ENCODE results near the gene FOSB.
A peak's percentile ranks its signal among the peaks of the same experiment; 100 is the strongest.

Gene FOSB

GRCh38 chr19:45498411-45499195, 30.8 kb downstream of the FOSB start, which contains the start of gene PPM1N:
PPM1N (plus strand) TSS chr19:45498443; CDS start chr19:45498473, 30 bp downstream.
- no peak for TF ChIP-seq RAD21 (IDR thresholded peaks at IDR 0.05; ENCODE audit: low read depth)
- no peak for TF ChIP-seq FOXM1 (IDR thresholded peaks at IDR 0.05; ENCODE audit: borderline replicate concordance, low read depth)
- TF ChIP-seq, protein P1, sequence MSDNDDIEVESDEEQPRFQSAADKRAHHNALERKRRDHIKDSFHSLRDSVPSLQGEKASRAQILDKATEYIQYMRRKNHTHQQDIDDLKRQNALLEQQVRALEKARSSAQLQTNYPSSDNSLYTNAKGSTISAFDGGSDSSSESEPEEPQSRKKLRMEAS (IDR thresholded peaks at IDR 0.05), result peak; percentile 51; the same call in 1 of the 2 replicates

- TF ChIP-seq RAD21 (IDR thresholded peaks at IDR 0.05; ENCODE audit: low read depth), result no peak
- peak; percentile 18; the same call in 1 of the 2 replicates for TF ChIP-seq TCF12 (IDR thresholded peaks at IDR 0.05; ENCODE audit: low read depth)
- TF ChIP-seq, protein P1 (IDR thresholded peaks at IDR 0.05), result peak; percentile 94
These were observed 31.7 kb downstream of the FOSB start for GRCh38 chr19:45499196-45500180.

DNA sequence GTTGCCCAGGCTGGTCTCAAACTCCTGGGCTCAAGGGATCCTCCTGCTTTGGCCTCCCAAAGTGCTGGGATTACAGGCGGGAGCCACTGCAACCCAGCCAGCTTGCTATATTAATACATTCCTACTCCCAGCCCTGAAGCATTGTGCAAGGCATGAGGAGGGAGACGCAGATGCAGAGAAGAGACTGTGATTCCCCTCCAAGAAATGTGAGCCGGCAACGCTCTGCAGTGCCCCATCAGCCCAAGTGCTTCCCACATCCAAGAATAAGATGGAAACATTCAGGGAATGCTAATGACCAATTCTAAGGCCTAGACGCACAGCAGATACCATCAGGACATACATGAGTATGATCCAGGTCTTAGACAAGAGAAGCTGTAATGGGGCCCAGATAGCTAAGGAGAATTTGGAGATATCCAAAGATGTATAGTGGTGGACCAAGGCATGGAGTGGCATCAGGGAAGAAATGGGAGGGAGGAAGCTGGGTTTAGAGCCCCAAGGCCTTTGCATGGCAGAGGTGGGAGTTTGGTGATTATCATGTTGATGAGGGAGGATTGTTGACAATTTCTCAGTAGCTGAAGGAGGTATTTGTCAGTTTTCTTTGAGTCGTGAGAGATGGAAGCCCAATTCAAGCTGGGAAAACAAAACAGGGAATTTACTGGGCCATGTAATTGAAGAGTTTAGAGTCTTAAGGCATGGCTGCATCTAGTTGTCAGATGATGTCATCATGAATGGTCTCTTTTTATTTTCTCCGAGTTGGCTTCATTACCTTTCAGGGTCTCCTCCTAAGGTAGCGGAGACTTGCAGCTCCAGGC, 33.3 kb downstream of the FOSB start:
- no peak for TF ChIP-seq TAF1 (IDR thresholded peaks at IDR 0.05; ENCODE audit: low read depth)
- no peak for TF ChIP-seq TEAD4 (IDR thresholded peaks at IDR 0.05)
- no peak for TF ChIP-seq YY1 (IDR thresholded peaks at IDR 0.05; ENCODE audit: low read depth)
- TF ChIP-seq USF1 (IDR thresholded peaks at IDR 0.05), result no peak
- TF ChIP-seq, protein P1 (IDR thresholded peaks at IDR 0.05), result no peak
- no peak for TF ChIP-seq FOXM1 (IDR thresholded peaks at IDR 0.05; ENCODE audit: borderline replicate concordance, low read depth)
- no peak for TF ChIP-seq NFIC (IDR thresholded peaks at IDR 0.05)
- TF ChIP-seq, protein P2, sequence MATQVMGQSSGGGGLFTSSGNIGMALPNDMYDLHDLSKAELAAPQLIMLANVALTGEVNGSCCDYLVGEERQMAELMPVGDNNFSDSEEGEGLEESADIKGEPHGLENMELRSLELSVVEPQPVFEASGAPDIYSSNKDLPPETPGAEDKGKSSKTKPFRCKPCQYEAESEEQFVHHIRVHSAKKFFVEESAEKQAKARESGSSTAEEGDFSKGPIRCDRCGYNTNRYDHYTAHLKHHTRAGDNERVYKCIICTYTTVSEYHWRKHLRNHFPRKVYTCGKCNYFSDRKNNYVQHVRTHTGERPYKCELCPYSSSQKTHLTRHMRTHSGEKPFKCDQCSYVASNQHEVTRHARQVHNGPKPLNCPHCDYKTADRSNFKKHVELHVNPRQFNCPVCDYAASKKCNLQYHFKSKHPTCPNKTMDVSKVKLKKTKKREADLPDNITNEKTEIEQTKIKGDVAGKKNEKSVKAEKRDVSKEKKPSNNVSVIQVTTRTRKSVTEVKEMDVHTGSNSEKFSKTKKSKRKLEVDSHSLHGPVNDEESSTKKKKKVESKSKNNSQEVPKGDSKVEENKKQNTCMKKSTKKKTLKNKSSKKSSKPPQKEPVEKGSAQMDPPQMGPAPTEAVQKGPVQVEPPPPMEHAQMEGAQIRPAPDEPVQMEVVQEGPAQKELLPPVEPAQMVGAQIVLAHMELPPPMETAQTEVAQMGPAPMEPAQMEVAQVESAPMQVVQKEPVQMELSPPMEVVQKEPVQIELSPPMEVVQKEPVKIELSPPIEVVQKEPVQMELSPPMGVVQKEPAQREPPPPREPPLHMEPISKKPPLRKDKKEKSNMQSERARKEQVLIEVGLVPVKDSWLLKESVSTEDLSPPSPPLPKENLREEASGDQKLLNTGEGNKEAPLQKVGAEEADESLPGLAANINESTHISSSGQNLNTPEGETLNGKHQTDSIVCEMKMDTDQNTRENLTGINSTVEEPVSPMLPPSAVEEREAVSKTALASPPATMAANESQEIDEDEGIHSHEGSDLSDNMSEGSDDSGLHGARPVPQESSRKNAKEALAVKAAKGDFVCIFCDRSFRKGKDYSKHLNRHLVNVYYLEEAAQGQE (IDR thresholded peaks at IDR 0.05; ENCODE audit: low read depth), result no peak
- TF ChIP-seq CREB1 (IDR thresholded peaks at IDR 0.05; ENCODE audit: low read depth), result no peak
- TF ChIP-seq TCF12 (IDR thresholded peaks at IDR 0.05; ENCODE audit: low read depth), result no peak
- no peak for TF ChIP-seq CEBPB (IDR thresholded peaks at IDR 0.05)
- TF ChIP-seq ZBTB7A (IDR thresholded peaks at IDR 0.05; ENCODE audit: low read depth), result no peak
- no peak for TF ChIP-seq EP300 (IDR thresholded peaks at IDR 0.05; ENCODE audit: borderline replicate concordance)
- no peak for TF ChIP-seq RAD21 (IDR thresholded peaks at IDR 0.05; ENCODE audit: low read depth)

DNA sequence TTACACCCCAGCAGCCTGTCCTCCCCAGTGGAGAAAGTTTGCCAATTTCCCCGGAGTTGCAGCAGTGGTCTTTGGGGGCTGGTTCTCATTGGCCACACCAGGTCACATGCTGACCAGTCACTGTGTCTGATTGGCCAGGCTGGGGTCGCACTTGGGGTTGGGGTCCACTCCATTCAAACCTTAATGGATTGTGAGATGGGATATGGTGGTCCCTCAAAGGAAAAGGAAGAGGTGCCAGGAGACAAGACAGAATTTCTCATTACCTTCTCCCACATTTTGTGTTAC, 33.9 kb downstream of the FOSB start:
- TF ChIP-seq USF1 (IDR thresholded peaks at IDR 0.05), result peak; percentile 75
- TF ChIP-seq, protein P1 (IDR thresholded peaks at IDR 0.05), result no peak

DNA sequence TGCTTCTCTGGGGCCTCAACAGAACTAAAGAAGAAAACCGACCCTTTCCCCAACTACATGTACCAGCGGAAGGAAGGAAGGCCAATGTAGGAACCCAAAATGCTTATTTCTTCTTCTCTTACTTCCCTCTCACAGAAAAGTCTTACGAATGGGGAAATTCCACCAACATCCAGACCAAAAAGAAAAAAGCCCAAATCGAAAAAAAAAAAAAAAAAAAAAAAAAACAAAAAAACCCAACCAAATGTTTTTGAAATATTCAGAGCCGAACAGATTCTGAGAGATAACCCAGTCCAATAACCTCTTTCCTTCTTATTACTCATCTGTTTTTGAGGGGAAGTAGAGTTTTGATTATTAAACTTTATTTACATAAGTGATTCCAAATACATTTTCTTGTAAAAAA, 34.3 kb downstream of the FOSB start:
- TF ChIP-seq NFIC (IDR thresholded peaks at IDR 0.05) (no peak), TEAD4 (IDR thresholded peaks at IDR 0.05) (no peak), USF1 (IDR thresholded peaks at IDR 0.05) (no peak), EGR1 (IDR thresholded peaks at IDR 0.05) (no peak), TCF12 (IDR thresholded peaks at IDR 0.05; ENCODE audit: low read depth) (no peak), CEBPB (IDR thresholded peaks at IDR 0.05) (no peak), TAF1 (IDR thresholded peaks at IDR 0.05; ENCODE audit: low read depth) (no peak), ZBTB7A (IDR thresholded peaks at IDR 0.05; ENCODE audit: low read depth) (no peak), RAD21 (IDR thresholded peaks at IDR 0.05; ENCODE audit: low read depth) (no peak), CREB1 (IDR thresholded peaks at IDR 0.05; ENCODE audit: low read depth) (no peak), YY1 (IDR thresholded peaks at IDR 0.05; ENCODE audit: low read depth) (no peak)
- TF ChIP-seq, protein P1 (IDR thresholded peaks at IDR 0.05), result no peak
- TF ChIP-seq, protein P2 (IDR thresholded peaks at IDR 0.05; ENCODE audit: low read depth), result no peak
